ENCODE results near the gene ATP5F1B. TPM values are rescaled to one million over a fixed set of nuclear protein-coding genes. Genes with fewer than 3 reads are reported as not detected.

The ATP5F1B gene
- polyA plus RNA-seq, 1 of the 3 experiments (the other 2 are of a cell fraction), result 762 TPM

- TF ChIP-seq, protein P1, sequence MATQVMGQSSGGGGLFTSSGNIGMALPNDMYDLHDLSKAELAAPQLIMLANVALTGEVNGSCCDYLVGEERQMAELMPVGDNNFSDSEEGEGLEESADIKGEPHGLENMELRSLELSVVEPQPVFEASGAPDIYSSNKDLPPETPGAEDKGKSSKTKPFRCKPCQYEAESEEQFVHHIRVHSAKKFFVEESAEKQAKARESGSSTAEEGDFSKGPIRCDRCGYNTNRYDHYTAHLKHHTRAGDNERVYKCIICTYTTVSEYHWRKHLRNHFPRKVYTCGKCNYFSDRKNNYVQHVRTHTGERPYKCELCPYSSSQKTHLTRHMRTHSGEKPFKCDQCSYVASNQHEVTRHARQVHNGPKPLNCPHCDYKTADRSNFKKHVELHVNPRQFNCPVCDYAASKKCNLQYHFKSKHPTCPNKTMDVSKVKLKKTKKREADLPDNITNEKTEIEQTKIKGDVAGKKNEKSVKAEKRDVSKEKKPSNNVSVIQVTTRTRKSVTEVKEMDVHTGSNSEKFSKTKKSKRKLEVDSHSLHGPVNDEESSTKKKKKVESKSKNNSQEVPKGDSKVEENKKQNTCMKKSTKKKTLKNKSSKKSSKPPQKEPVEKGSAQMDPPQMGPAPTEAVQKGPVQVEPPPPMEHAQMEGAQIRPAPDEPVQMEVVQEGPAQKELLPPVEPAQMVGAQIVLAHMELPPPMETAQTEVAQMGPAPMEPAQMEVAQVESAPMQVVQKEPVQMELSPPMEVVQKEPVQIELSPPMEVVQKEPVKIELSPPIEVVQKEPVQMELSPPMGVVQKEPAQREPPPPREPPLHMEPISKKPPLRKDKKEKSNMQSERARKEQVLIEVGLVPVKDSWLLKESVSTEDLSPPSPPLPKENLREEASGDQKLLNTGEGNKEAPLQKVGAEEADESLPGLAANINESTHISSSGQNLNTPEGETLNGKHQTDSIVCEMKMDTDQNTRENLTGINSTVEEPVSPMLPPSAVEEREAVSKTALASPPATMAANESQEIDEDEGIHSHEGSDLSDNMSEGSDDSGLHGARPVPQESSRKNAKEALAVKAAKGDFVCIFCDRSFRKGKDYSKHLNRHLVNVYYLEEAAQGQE (IDR thresholded peaks at IDR 0.05; ENCODE audit: low read depth, low read length), result peak; percentile 15; the same call in 1 of the 2 replicates
- TF ChIP-seq POLR2AphosphoS5 (IDR thresholded peaks at IDR 0.05; ENCODE audit: low read depth, low read length) (no peak), PBX3 (IDR thresholded peaks at IDR 0.05) (peak; percentile 83), SIN3A (IDR thresholded peaks at IDR 0.05; ENCODE audit: borderline replicate concordance, low read depth, low read length) (peak; percentile 96), GABPA (IDR thresholded peaks at IDR 0.05; ENCODE audit: low read depth) (peak; percentile 53; the same call in 1 of the 2 replicates), RXRA (IDR thresholded peaks at IDR 0.05; ENCODE audit: borderline replicate concordance, low read depth) (no peak), EP300 (IDR thresholded peaks at IDR 0.05; ENCODE audit: borderline replicate concordance in 1 of 2, low read depth in 1 of 2, low read length in 1 of 2) (no peak; a peak in 1 of 4 replicates), FOXJ3 (CRISPR knock-in tag; IDR thresholded peaks at IDR 0.05) (no peak), FOSL2 (IDR thresholded peaks at IDR 0.05; ENCODE audit: borderline replicate concordance, low read depth) (no peak), NRF1 (IDR thresholded peaks at IDR 0.05; ENCODE audit: low read depth, low read length) (no peak), MEF2A (IDR thresholded peaks at IDR 0.05; ENCODE audit: borderline replicate concordance, low read depth) (no peak), TAF1 (IDR thresholded peaks at IDR 0.05; ENCODE audit: borderline replicate concordance, low read depth, low read length) (peak; percentile 64; the same call in 1 of the 2 replicates), SMC3 (IDR thresholded peaks at IDR 0.05; ENCODE audit: low read depth, low read length) (no peak), NFIC (IDR thresholded peaks at IDR 0.05; ENCODE audit: borderline replicate concordance) (no peak), YY1 (IDR thresholded peaks at IDR 0.05; ENCODE audit: low read depth) (peak; percentile 84), RFX5 (IDR thresholded peaks at IDR 0.05; ENCODE audit: low read length) (no peak)
Measured at GRCh38 chr12:56630180-56630632, 15.6 kb downstream of the ATP5F1B start, which contains the start of gene BAZ2A (continued).
